ENCODE results near the gene MAN1C1. TPM values are rescaled to one million over a fixed set of nuclear protein-coding genes. Genes with fewer than 3 reads are reported as not detected.
A peak's percentile ranks its signal among the peaks of the same experiment; 100 is the strongest.

MAN1C1 gene
- total RNA-seq, 4 donors from 2014 or later: 28.1 to 60.4 (median 32.7) TPM

GRCh38 chr1:25619101-25619890 is 2.7 kb downstream of the MAN1C1 start:
- Histone ChIP-seq H3K9me3 (no peaks in the 10 kb centered on the region), H3K27ac (peak overlapping the region; percentile 74 to 92 (median 77)), H3K36me3 (no peaks in the 10 kb centered on the region), H3K4me1 (peaks cover 34 to 68% of the 10 kb centered on the region in 2 donors), H3K27me3 (no peaks in the 10 kb centered on the region), H3K4me3 (replicated peaks in 1 of 3) (no peak overlapping the region)
- TF ChIP-seq CTCF (IDR thresholded peaks at IDR 0.05) (peak; percentile 60 to 87 (median 79)), POLR2A (IDR thresholded peaks at IDR 0.05) (peak in 1 of 2 donors; percentile 26)
- intact Hi-C loops (cut with DNase I): loop anchor here (5.0 to 10.0 kb wide), 2 partner anchors 76 to 123 kb away; no protein-coding TSS in a partner anchor
- DNase-seq: peak; percentile 47 to 51
- WGBS, 2 donors: 53 to 62% methylated on average over 8 to 11 of the region's 11 CpGs

GRCh38 chr1:25620211-25620610 is 3.6 kb downstream of the MAN1C1 start:
- TF ChIP-seq POLR2A (IDR thresholded peaks at IDR 0.05) (no peak), CTCF (IDR thresholded peaks at IDR 0.05) (no peak)
- Histone ChIP-seq H3K9me3 (no peaks in the 10 kb centered on the region), H3K27me3 (no peaks in the 10 kb centered on the region), H3K27ac (peak overlapping the region; percentile 24 to 92 (median 43)), H3K36me3 (no peaks in the 10 kb centered on the region), H3K4me1 (peaks cover 34 to 68% of the 10 kb centered on the region in 2 donors), H3K4me3 (replicated peaks in 1 of 3) (no peak overlapping the region)
- no peak for DNase-seq
- WGBS, 2 donors: 86 to 89% methylated on average over 4 of the region's 4 CpGs
- intact Hi-C loops (cut with DNase I): loop anchor here (5.0 to 10.0 kb wide), 2 partner anchors 55 to 112 kb away; no protein-coding TSS in a partner anchor

- Histone ChIP-seq H3K36me3 (no peaks in the 10 kb centered on the region), H3K9me3 (no peaks in the 10 kb centered on the region), H3K27ac (peak overlapping the region; percentile 24 to 92 (median 43)), H3K4me1 (peaks cover 30 to 67% of the 10 kb centered on the region in 2 donors), H3K27me3 (no peaks in the 10 kb centered on the region), H3K4me3 (replicated peaks in 1 of 3) (no peak overlapping the region)
- DNase-seq: no peak
- TF ChIP-seq CTCF (IDR thresholded peaks at IDR 0.05): no peak
- TF ChIP-seq POLR2A (IDR thresholded peaks at IDR 0.05): no peak
- intact Hi-C loops (cut with DNase I): loop anchor here (5.0 to 10.0 kb wide), 2 partner anchors 54 to 111 kb away; no protein-coding TSS in a partner anchor
- WGBS, 2 donors: 98 to 100% methylated on average over 4 of the region's 4 CpGs
These were observed 4.2 kb downstream of the MAN1C1 start for GRCh38 chr1:25620701-25621350.

- 90 to 99% methylated on average over 5 of the region's 5 CpGs for WGBS, 2 donors
- Histone ChIP-seq H3K27me3 (no peaks in the 10 kb centered on the region), H3K27ac (peak overlapping the region; percentile 41 to 58 (median 46)), H3K4me3 (replicated peaks in 1 of 3) (no peak overlapping the region), H3K4me1 (peaks cover 27 to 65% of the 10 kb centered on the region in 2 donors), H3K36me3 (no peaks in the 10 kb centered on the region), H3K9me3 (no peaks in the 10 kb centered on the region)
- TF ChIP-seq CTCF (IDR thresholded peaks at IDR 0.05) (no peak), POLR2A (IDR thresholded peaks at IDR 0.05) (no peak)
- no peak for DNase-seq
- intact Hi-C loops (cut with DNase I): loop anchor here (5.0 to 10.0 kb wide), 2 partner anchors 53 to 110 kb away; no protein-coding TSS in a partner anchor
These were observed 5.3 kb downstream of the MAN1C1 start for GRCh38 chr1:25621876-25622275.
